Activated CD4-positive, CD25-positive, alpha-beta regulatory T cell (primary cell): ENCODE measurements around the gene RPS27L.

Experiments used
- DNase-seq, 4 experiments: peaks; one replicate each; lab custom pipeline; 2025; lab: John Stamatoyannopoulos, UW

Gene RPS27L

GRCh38 chr15:63188247-63188925 lies 31.1 kb upstream of the RPS27L start:
- DNase-seq: no peak

GRCh38 chr15:63187589-63188226 lies 30.4 kb upstream of the RPS27L start:
- DNase-seq: no peak

GRCh38 chr15:63186065-63186464 lies 28.8 kb upstream of the RPS27L start:
- no peak for DNase-seq

- DNase-seq: no peak
Measured at GRCh38 chr15:63185206-63185605, 27.9 kb upstream of the RPS27L start.

GRCh38 chr15:63181648-63182047 lies 24.4 kb upstream of the RPS27L start:
- no peak for DNase-seq

GRCh38 chr15:63180746-63181145 lies 23.5 kb upstream of the RPS27L start:
- DNase-seq: no peak

GRCh38 chr15:63178034-63178433 lies 20.8 kb upstream of the RPS27L start:
- DNase-seq: no peak

GRCh38 chr15:63176302-63176701 lies 19.0 kb upstream of the RPS27L start:
- no peak for DNase-seq

- no peak for DNase-seq
Measured at GRCh38 chr15:63172851-63173451, 15.7 kb upstream of the RPS27L start.

- DNase-seq: no peak
Measured at GRCh38 chr15:63172376-63172775, 15.1 kb upstream of the RPS27L start.

- DNase-seq: no peak
Measured at GRCh38 chr15:63169788-63170187, 12.5 kb upstream of the RPS27L start.

GRCh38 chr15:63166219-63166618 lies 8.9 kb upstream of the RPS27L start:
- DNase-seq: no peak

- DNase-seq: no peak
Measured at GRCh38 chr15:63165166-63165859, 8.0 kb upstream of the RPS27L start.

GRCh38 chr15:63163217-63163616 lies 5.9 kb upstream of the RPS27L start:
- no peak for DNase-seq

GRCh38 chr15:63160638-63161037 lies 3.4 kb upstream of the RPS27L start:
- DNase-seq: no peak

- no peak for DNase-seq
Measured at GRCh38 chr15:63157891-63158431, 684 bp upstream of the RPS27L start.

- no peak for DNase-seq
Measured at GRCh38 chr15:63156755-63157117, 541 bp downstream of the RPS27L start.

- no peak for DNase-seq
Measured at GRCh38 chr15:63156086-63156710, 1.1 kb downstream of the RPS27L start.

- no peak for DNase-seq
Measured at GRCh38 chr15:63155486-63155885, 1.8 kb downstream of the RPS27L start.

GRCh38 chr15:63151665-63152064 lies 5.6 kb downstream of the RPS27L start:
- DNase-seq: no peak

- no peak for DNase-seq
Measured at GRCh38 chr15:63146684-63147083, 10.6 kb downstream of the RPS27L start.

GRCh38 chr15:63145426-63145825 lies 11.9 kb downstream of the RPS27L start:
- DNase-seq: no peak
